K562 (cell line): ENCODE measurements around the gene SH3BGRL3. TPM values are rescaled to one million over a fixed set of nuclear protein-coding genes. Genes with fewer than 3 reads are reported as not detected.
A peak's percentile ranks its signal among the peaks of the same experiment; 100 is the strongest.

Source experiments
- HEY1 ChIP-seq: fragments of 250-450 bp; sonication (Bioruptor Pico); IDR thresholded peaks from 2 replicates; pipeline ENCODE4 v1.5.0; 2020; ENCODE audit warnings: mild to moderate bottlenecking, moderate library complexity, borderline replicate concordance
- KLF10 ChIP-seq: fragments of 250-450 bp; sonication (Bioruptor Pico); IDR thresholded peaks from 2 replicates; pipeline ENCODE4 v1.6.1; 2021; ENCODE audit warnings: matching md5 sums
- SMARCE1 ChIP-seq: fragments of 450-650 bp; IDR thresholded peaks from 2 replicates; pipeline ENCODE4 v1.7.1; 2016; ENCODE audit warnings: mild to moderate bottlenecking
- TCF7 ChIP-seq: sonication (generic); IDR thresholded peaks from 2 replicates; pipeline ENCODE4 v1.6.1; 2016; ENCODE audit warnings: antibody characterized with exemption, borderline replicate concordance
- polyA plus RNA-seq, 8 experiments: library from polyadenylated mRNA; depleted of rRNA in 4 of 8; stranded (reverse) in 5 of 8; unstranded in 3 of 8; fragments of >200 nt; fragmentation: Nextera tagmentation in 2 of 8; fragmentation: Illumina TruSeq in 1 of 8; extraction: Ambion mirVana in 2 of 8; extraction: Trizol in 1 of 8; gene quantifications; 2 replicates each; pipeline versions ENCODE4 v1.2.1 to v1.2.3, GENCODE V29; 2011 to 2014; ENCODE audit warnings: inconsistent platforms in 1 of 8, missing spikeins in 1 of 8
- total RNA-seq, 7 experiments: library from RNA; depleted of rRNA in 6 of 7; stranded (reverse); fragments of >200 nt in 6 of 7; fragmentation: Illumina TruSeq in 2 of 7; extraction: Trizol in 2 of 7; gene quantifications; 2 replicates each; pipeline versions ENCODE4 v1.2.1 to v1.2.3, GENCODE V29; 2011 to 2021; ENCODE audit warnings: low replicate concordance in 1 of 7
- TF ChIP-seq, protein P1 (sequence below), 2 experiments: fragments of 450-650 bp in 1 of 2; sonication (generic) in 1 of 2; formaldehyde crosslinking in 1 of 2; IDR thresholded peaks; 2 replicates each; pipeline versions ENCODE4 v1.7.1 to v1.9.0; 2016 to 2022; ENCODE audit warnings: inconsistent platforms in 1 of 2, mild to moderate bottlenecking in 1 of 2, missing genetic modification reagents in 1 of 2
- TF ChIP-seq, protein P2 (sequence below), 2 experiments: fragments of 450-650 bp in 1 of 2; IDR thresholded peaks; 2 replicates each; pipeline ENCODE4 v1.6.1; 2011 to 2017; ENCODE audit warnings: low read depth in 2 of 2, antibody characterized with exemption in 1 of 2, borderline replicate concordance in 1 of 2, low read length in 1 of 2, mild to moderate bottlenecking in 1 of 2, mixed read lengths in 1 of 2; ENCODE audit not compliant: control insufficient read depth in 1 of 2
- TF ChIP-seq, protein P3 (sequence below): fragments of 250-450 bp; sonication (Bioruptor Pico); IDR thresholded peaks from 2 replicates; pipeline ENCODE4 v1.8.0; 2022; ENCODE audit warnings: moderate library complexity, mild to moderate bottlenecking, inconsistent platforms
- TF ChIP-seq, protein P4 (sequence below): sonication (generic); formaldehyde crosslinking; IDR thresholded peaks from 2 replicates; pipeline ENCODE4 v1.8.0; 2022; ENCODE audit warnings: missing genetic modification reagents, mild to moderate bottlenecking, moderate library complexity, borderline replicate concordance
- TF ChIP-seq, protein P5 (sequence below): sonication (generic); IDR thresholded peaks from 2 replicates; pipeline ENCODE4 v1.6.1; 2016

Gene SH3BGRL3
- total and polyA plus RNA-seq, 9 of the 15 experiments (the other 6 are each of a cell fraction or from before 2014, with no cell fraction given), result 30.3 to 140 (median 54.2) TPM

DNA sequence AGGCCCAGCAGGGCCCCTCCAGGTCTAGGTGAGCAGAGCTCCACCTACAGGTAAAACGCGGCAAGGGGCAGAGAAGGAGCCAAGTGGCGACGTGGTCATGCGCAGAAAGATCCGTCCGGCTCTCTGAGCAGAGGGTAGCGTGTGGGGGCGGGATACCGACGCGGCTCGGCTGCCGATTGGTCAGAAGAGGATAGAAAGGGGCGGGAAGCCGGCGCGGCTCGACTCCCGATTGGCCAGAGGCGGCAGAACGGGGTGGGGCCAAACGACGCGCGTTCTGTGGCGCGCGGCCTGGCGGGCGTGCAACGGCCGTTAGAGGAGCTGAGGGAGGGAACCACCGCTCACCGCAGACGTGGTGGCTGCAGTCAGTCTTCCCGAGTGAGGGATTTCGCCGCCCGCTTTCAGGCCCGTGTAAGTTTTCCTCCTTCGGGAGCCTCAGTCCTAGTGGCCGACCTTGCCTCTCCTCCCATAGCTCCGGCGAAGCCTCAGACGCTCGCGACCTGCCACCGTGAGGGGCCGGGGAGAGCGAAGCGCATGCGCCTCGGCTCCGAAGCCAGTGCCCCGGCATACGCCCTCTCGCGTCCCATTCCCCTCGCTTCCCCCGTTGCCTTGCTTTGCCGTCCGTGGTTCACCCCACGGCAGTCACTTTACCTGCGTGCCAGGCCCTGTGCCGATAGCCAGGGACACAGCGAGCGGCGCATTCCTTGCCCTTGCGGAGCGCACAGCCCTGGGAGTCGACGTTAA is 45.8 kb upstream of the SH3BGRL3 start, which contains the start of gene CEP85 (continued):
- TF ChIP-seq, protein P1, sequence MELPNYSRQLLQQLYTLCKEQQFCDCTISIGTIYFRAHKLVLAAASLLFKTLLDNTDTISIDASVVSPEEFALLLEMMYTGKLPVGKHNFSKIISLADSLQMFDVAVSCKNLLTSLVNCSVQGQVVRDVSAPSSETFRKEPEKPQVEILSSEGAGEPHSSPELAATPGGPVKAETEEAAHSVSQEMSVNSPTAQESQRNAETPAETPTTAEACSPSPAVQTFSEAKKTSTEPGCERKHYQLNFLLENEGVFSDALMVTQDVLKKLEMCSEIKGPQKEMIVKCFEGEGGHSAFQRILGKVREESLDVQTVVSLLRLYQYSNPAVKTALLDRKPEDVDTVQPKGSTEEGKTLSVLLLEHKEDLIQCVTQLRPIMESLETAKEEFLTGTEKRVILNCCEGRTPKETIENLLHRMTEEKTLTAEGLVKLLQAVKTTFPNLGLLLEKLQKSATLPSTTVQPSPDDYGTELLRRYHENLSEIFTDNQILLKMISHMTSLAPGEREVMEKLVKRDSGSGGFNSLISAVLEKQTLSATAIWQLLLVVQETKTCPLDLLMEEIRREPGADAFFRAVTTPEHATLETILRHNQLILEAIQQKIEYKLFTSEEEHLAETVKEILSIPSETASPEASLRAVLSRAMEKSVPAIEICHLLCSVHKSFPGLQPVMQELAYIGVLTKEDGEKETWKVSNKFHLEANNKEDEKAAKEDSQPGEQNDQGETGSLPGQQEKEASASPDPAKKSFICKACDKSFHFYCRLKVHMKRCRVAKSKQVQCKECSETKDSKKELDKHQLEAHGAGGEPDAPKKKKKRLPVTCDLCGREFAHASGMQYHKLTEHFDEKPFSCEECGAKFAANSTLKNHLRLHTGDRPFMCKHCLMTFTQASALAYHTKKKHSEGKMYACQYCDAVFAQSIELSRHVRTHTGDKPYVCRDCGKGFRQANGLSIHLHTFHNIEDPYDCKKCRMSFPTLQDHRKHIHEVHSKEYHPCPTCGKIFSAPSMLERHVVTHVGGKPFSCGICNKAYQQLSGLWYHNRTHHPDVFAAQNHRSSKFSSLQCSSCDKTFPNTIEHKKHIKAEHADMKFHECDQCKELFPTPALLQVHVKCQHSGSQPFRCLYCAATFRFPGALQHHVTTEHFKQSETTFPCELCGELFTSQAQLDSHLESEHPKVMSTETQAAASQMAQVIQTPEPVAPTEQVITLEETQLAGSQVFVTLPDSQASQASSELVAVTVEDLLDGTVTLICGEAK (IDR thresholded peaks at IDR 0.05), result no peak; the same call in 1 of the 2 replicates
- TF ChIP-seq, protein P1 (CRISPR knock-in tag; IDR thresholded peaks at IDR 0.05), result no peak
- 0 out of 2 replicates have a peak, but pooled peaks have one; percentile 40 for TF ChIP-seq TCF7
- TF ChIP-seq SMARCE1, result peak; percentile 58; the same call in 1 of the 2 replicates
- TF ChIP-seq, protein P2, sequence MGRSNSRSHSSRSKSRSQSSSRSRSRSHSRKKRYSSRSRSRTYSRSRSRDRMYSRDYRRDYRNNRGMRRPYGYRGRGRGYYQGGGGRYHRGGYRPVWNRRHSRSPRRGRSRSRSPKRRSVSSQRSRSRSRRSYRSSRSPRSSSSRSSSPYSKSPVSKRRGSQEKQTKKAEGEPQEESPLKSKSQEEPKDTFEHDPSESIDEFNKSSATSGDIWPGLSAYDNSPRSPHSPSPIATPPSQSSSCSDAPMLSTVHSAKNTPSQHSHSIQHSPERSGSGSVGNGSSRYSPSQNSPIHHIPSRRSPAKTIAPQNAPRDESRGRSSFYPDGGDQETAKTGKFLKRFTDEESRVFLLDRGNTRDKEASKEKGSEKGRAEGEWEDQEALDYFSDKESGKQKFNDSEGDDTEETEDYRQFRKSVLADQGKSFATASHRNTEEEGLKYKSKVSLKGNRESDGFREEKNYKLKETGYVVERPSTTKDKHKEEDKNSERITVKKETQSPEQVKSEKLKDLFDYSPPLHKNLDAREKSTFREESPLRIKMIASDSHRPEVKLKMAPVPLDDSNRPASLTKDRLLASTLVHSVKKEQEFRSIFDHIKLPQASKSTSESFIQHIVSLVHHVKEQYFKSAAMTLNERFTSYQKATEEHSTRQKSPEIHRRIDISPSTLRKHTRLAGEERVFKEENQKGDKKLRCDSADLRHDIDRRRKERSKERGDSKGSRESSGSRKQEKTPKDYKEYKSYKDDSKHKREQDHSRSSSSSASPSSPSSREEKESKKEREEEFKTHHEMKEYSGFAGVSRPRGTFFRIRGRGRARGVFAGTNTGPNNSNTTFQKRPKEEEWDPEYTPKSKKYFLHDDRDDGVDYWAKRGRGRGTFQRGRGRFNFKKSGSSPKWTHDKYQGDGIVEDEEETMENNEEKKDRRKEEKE (IDR thresholded peaks at IDR 0.05; ENCODE audit: borderline replicate concordance in 1 of 2, control insufficient read depth in 1 of 2, low read depth in 2 of 2, low read length in 1 of 2), result no peak
- TF ChIP-seq, protein P3, sequence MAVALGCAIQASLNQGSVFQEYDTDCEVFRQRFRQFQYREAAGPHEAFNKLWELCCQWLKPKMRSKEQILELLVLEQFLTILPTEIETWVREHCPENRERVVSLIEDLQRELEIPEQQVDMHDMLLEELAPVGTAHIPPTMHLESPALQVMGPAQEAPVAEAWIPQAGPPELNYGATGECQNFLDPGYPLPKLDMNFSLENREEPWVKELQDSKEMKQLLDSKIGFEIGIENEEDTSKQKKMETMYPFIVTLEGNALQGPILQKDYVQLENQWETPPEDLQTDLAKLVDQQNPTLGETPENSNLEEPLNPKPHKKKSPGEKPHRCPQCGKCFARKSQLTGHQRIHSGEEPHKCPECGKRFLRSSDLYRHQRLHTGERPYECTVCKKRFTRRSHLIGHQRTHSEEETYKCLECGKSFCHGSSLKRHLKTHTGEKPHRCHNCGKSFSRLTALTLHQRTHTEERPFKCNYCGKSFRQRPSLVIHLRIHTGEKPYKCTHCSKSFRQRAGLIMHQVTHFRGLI (CRISPR knock-in tag), result no peak
- no peak for TF ChIP-seq HEY1 (CRISPR knock-in tag)
- TF ChIP-seq KLF10 (CRISPR knock-in tag), result no peak
- TF ChIP-seq, protein P4, sequence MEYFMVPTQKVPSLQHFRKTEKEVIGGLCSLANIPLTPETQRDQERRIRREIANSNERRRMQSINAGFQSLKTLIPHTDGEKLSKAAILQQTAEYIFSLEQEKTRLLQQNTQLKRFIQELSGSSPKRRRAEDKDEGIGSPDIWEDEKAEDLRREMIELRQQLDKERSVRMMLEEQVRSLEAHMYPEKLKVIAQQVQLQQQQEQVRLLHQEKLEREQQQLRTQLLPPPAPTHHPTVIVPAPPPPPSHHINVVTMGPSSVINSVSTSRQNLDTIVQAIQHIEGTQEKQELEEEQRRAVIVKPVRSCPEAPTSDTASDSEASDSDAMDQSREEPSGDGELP, result peak; percentile 68; the same call in 1 of the 2 replicates
- TF ChIP-seq, protein P5, sequence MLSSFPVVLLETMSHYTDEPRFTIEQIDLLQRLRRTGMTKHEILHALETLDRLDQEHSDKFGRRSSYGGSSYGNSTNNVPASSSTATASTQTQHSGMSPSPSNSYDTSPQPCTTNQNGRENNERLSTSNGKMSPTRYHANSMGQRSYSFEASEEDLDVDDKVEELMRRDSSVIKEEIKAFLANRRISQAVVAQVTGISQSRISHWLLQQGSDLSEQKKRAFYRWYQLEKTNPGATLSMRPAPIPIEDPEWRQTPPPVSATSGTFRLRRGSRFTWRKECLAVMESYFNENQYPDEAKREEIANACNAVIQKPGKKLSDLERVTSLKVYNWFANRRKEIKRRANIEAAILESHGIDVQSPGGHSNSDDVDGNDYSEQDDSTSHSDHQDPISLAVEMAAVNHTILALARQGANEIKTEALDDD, result no peak; the same call in 1 of the 2 replicates
